C1 segment of cervical spinal cord (tissue), 14 donors: ENCODE results near the gene MYH7B.

Experiments
- DNase-seq, 14 donors: peaks; one replicate each; lab custom pipeline; 2025; lab: John Stamatoyannopoulos, UW

The MYH7B gene

GRCh38 chr20:35004051-35004725 is 48.5 kb downstream of the MYH7B start:
- DNase-seq: no peak

DNA sequence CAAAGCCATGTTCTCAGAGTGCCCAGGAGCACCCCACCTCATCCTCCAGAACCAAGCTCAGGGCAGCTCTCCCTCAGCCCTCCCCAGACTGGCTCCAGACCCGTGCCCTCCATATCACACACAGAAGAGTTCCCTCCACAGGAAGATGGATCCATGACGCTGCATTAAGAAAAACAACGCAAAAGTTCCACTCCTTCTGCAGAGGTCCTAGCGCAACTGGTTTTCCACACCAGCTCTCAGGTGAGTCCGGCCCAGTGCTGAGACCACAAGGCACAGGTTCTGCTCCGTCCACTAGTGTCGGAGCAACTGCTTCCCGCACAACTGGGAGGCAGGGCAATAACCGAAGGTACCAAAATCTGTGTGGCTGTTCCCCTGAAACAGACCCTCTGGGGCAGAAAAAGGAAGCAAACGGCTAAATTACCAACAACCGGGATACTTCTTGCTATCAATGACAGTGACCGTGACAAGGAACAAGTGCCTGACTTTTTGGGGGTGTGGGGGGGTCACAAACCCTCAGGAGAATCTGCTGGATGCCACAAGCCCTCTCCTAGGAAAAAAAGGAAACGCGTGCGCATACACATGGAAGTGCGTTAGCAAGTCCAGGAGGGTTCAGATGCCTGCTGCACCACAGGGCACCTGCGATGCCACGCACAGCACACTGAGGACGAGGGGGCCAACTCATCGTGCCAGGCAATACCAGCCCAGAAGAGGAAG is 49.2 kb downstream of the MYH7B start:
- DNase-seq: no peak
